T-helper 22 cell (primary cell): ENCODE measurements around the gene CD164L2.
"Not testable (repeated sequence)": the region's sequence is repeated elsewhere in the genome, so short reads cannot be mapped to it uniquely, and the experiment has no call there.

ENCODE experiments used
- DNase-seq: peaks from one replicate; pipeline ENCODE4 v3.0.0-alpha.2; 2020; ENCODE audit warnings: low read depth

Gene CD164L2

GRCh38 chr1:27383039-27383605 lies at the start of gene CD164L2:
TSS of gene CD164L2 (minus strand) at chr1:27383333. CDS start at chr1:27383239, 94 bp downstream.
- peak; percentile 15 for DNase-seq

GRCh38 chr1:27432725-27433124 lies 49.6 kb upstream of the CD164L2 start:
- not testable (repeated sequence) for DNase-seq

GRCh38 chr1:27431601-27431940 lies 48.4 kb upstream of the CD164L2 start:
- DNase-seq, result no peak

GRCh38 chr1:27430903-27431600 lies 47.9 kb upstream of the CD164L2 start:
- no peak for DNase-seq

- no peak for DNase-seq
Observed at GRCh38 chr1:27429029-27429425, 45.9 kb upstream of the CD164L2 start.

- no peak for DNase-seq
Observed at GRCh38 chr1:27428316-27429028, 45.3 kb upstream of the CD164L2 start.

- no peak for DNase-seq
Observed at GRCh38 chr1:27427816-27428315, 44.7 kb upstream of the CD164L2 start.

GRCh38 chr1:27427329-27427728 lies 44.2 kb upstream of the CD164L2 start:
- DNase-seq, result no peak

GRCh38 chr1:27423709-27424108 lies 40.6 kb upstream of the CD164L2 start:
- DNase-seq, result no peak

- DNase-seq, result no peak
Observed at GRCh38 chr1:27418326-27419185, 35.4 kb upstream of the CD164L2 start.

- no peak for DNase-seq
Observed at GRCh38 chr1:27417713-27418112, 34.6 kb upstream of the CD164L2 start.

- no peak for DNase-seq
Observed at GRCh38 chr1:27416387-27417111, 33.4 kb upstream of the CD164L2 start.

- DNase-seq, result no peak
Observed at GRCh38 chr1:27414091-27414490, 31.0 kb upstream of the CD164L2 start.

GRCh38 chr1:27413004-27413403 lies 29.9 kb upstream of the CD164L2 start:
- DNase-seq, result no peak

GRCh38 chr1:27412502-27412901 lies 29.4 kb upstream of the CD164L2 start:
- no peak for DNase-seq

- no peak for DNase-seq
Observed at GRCh38 chr1:27410709-27411108, 27.6 kb upstream of the CD164L2 start.

GRCh38 chr1:27409669-27410068 lies 26.5 kb upstream of the CD164L2 start:
- DNase-seq, result no peak

GRCh38 chr1:27408151-27408550 lies 25.0 kb upstream of the CD164L2 start:
- DNase-seq, result no peak

GRCh38 chr1:27406791-27407190 lies 23.7 kb upstream of the CD164L2 start:
- DNase-seq, result not testable (repeated sequence)

GRCh38 chr1:27406362-27406680 lies 23.2 kb upstream of the CD164L2 start:
- no peak for DNase-seq

- DNase-seq, result not testable (repeated sequence)
Observed at GRCh38 chr1:27405598-27406361, 22.6 kb upstream of the CD164L2 start.
